GM23248 (cell line): ENCODE measurements around the gene PIP5K1C. TPM values are rescaled to one million over a fixed set of nuclear protein-coding genes. Genes with fewer than 3 reads are reported as not detected.

Experiments used
- DNase-seq: peaks from one replicate; pipeline ENCODE4 v3.0.0-alpha.2; 2015
- H2AFZ ChIP-seq: fragments of 200-600 bp; sonication (generic); 2 replicates; pipeline ENCODE4 v1.6.1; 2016; ENCODE audit warnings: antibody characterized with exemption
- H3F3A ChIP-seq: fragments of 200-600 bp; sonication (generic); 2 replicates; pipeline ENCODE4 v1.6.1; 2016; ENCODE audit warnings: mild to moderate bottlenecking, antibody characterized with exemption, mixed run types; ENCODE audit not compliant: insufficient read depth
- H3K27ac ChIP-seq: fragments of 200-600 bp; sonication (generic); 2 replicates; pipeline ENCODE4 v1.5.1; 2016; ENCODE audit warnings: mild to moderate bottlenecking
- H3K27me3 ChIP-seq: fragments of 200-600 bp; sonication (generic); replicated peaks from 2 replicates; pipeline ENCODE4 v1.6.1; 2016; ENCODE audit warnings: mild to moderate bottlenecking; ENCODE audit not compliant: insufficient read depth
- H3K36me3 ChIP-seq: fragments of 200-600 bp; sonication (generic); 2 replicates; pipeline ENCODE4 v1.6.1; 2016; ENCODE audit warnings: low read depth, mild to moderate bottlenecking
- H3K4me1 ChIP-seq: fragments of 200-600 bp; sonication (generic); 2 replicates; pipeline ENCODE4 v1.6.1; 2016; ENCODE audit warnings: mild to moderate bottlenecking; ENCODE audit not compliant: insufficient read depth
- H3K4me2 ChIP-seq: fragments of 200-600 bp; sonication (generic); one replicate; pipeline ENCODE4 v1.6.1; 2016; ENCODE audit warnings: mild to moderate bottlenecking; ENCODE audit not compliant: unreplicated experiment
- H3K4me3 ChIP-seq: fragments of 200-600 bp; sonication (generic); 2 replicates; pipeline ENCODE4 v1.5.1; 2016; ENCODE audit warnings: mild to moderate bottlenecking
- H3K79me2 ChIP-seq: fragments of 200-600 bp; sonication (generic); 2 replicates; pipeline ENCODE4 v1.6.1; 2016; ENCODE audit warnings: mild to moderate bottlenecking; ENCODE audit not compliant: insufficient read depth
- H3K9ac ChIP-seq: fragments of 200-600 bp; sonication (generic); 2 replicates; pipeline ENCODE4 v1.6.1; 2016; ENCODE audit warnings: mild to moderate bottlenecking
- H3K9me2 ChIP-seq: fragments of 200-600 bp; sonication (generic); 2 replicates; pipeline ENCODE4 v1.6.1; 2016; ENCODE audit warnings: mixed run types, mild to moderate bottlenecking, moderate library complexity; ENCODE audit not compliant: insufficient read depth
- H3K9me3 ChIP-seq: fragments of 200-600 bp; sonication (generic); one replicate; pipeline ENCODE4 v1.6.1; 2017; ENCODE audit warnings: low read depth
- H4K20me1 ChIP-seq: fragments of 200-600 bp; sonication (generic); 2 replicates; pipeline ENCODE4 v1.6.0; 2016; ENCODE audit not compliant: insufficient read depth
- EZH2 ChIP-seq: fragments of 200-600 bp; sonication (generic); IDR thresholded peaks from 2 replicates; pipeline ENCODE4 v1.6.1; 2018; ENCODE audit warnings: antibody characterized with exemption, mild to moderate bottlenecking; ENCODE audit not compliant: insufficient read depth, poor library complexity, severe bottlenecking
- EZH2phosphoT487 ChIP-seq: fragments of 200-600 bp; sonication (generic); IDR thresholded peaks from 2 replicates; pipeline ENCODE4 v1.6.1; 2018; ENCODE audit warnings: antibody characterized with exemption, moderate library complexity, mild to moderate bottlenecking, low read depth; ENCODE audit not compliant: insufficient read depth
- WGBS, 2 experiments: methylation state at CpG; one replicate each; pipeline ENCODE4 v1.1.6; 2015 to 2017; ENCODE audit warnings: low lambda C conversion rate in 2 of 2, low coverage in 1 of 2; ENCODE audit errors: missing lambda C conversion rate in 2 of 2; 5-methylcytosine and 5-hydroxymethylcytosine counted together
- in situ Hi-C: fragments of 300-500 bp; cut with MboI; formaldehyde crosslinking; loops from 2 replicates; pipeline ENCODE4 v1.15.0; 2020
- polyA plus RNA-seq: library from polyadenylated mRNA; unstranded; fragments of >200 nt; fragmentation: Nextera tagmentation; extraction: Ambion mirVana; gene quantifications from 2 replicates; pipeline ENCODE4 v1.2.1, GENCODE V29; 2016
- total RNA-seq: library from RNA; depleted of rRNA; stranded (reverse); fragments of >200 nt; shearing (Covaris generic); gene quantifications from 2 replicates; pipeline ENCODE4 v1.2.3, GENCODE V29; 2014

PIP5K1C gene
- total and polyA plus RNA-seq, 2 experiments from 2014 or later: 31.2 to 34.0 TPM

DNA sequence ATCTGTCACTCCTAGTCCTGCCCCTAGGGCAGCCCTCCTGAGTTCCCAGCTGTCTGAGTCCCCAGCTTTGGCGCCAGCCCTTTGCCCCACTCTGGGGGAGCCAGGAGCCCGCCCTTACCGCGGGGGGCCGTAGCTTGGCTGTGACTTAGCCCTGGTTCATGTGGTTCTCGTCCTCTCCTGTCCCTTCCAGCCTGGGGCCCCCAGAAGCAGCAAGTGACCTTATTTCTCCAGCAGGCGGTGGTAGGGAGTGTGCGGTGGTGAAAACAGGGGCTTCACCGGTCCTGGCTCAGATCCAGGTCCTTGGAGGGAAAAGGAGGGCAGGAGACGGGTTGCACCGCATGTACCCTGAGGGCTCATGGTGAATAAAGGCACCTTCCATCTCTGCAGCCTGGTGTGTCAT lies 107.1 kb downstream of the PIP5K1C start:
- 53 to 60% methylated on average over 11 of the region's 11 CpGs for WGBS, 2 experiments

DNA sequence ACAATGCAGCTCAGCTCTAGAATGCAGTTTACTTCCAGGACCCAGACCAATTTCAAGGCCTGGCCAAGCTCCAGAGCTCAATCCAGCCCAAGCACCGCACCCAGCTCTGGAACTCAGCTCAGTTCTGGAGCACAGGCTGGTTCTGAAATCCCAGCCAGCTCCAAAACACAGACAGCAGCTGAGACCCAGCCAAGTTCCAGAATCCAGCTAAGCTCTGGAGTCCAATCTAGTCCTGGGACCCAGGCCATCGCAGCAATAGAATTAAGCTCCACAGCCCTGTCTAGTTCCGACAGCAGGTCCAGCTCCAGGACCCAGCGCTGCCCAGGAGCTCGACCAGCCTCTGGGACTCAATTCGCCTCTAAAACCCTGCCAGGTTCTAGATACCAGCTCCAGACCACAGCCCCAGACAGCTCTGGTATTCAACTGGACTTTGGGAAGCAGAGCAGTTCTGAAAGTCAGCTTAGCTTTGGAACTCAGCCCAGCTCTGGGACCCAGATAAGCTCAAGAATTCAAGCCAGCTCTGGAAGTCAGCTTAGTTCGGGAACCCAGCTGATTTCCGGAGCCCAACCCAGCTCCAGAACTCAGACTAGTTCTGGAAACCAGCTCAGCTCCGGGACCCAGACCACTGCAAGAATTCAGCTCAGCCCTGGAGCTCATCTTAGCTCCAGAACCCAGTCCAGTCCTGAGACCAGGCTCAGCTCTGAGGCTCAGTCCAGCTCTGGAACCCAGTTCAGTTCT lies 108.2 kb downstream of the PIP5K1C start:
- Histone ChIP-seq H2AFZ (no peak overlapping the region), H3K27me3 (no peaks in the 10 kb centered on the region), H3K9ac (no peak overlapping the region), H3K27ac (no peak overlapping the region), H3K4me3 (no peak overlapping the region), H4K20me1 (no peaks in the 10 kb centered on the region), H3K4me1 (no peaks in the 10 kb centered on the region), H3F3A (no peaks in the 10 kb centered on the region), H3K9me3 (no peaks in the 10 kb centered on the region), H3K9me2 (no peaks in the 10 kb centered on the region), H3K4me2 (no peak overlapping the region), H3K79me2 (no peaks in the 10 kb centered on the region), H3K36me3 (no peaks in the 10 kb centered on the region)
- WGBS, 2 experiments: 44 to 50% methylated on average over 9 of the region's 9 CpGs
- no peak for TF ChIP-seq EZH2phosphoT487
- TF ChIP-seq EZH2: no peak
- in situ Hi-C loops: no loop called here
- no peak for DNase-seq

More for the DNA sequence above, 107.1 kb downstream of the PIP5K1C start:
- Histone ChIP-seq H3K27me3 (no peaks in the 10 kb centered on the region), H3K4me1 (no peaks in the 10 kb centered on the region), H3K27ac (no peak overlapping the region), H3F3A (no peaks in the 10 kb centered on the region), H3K4me2 (no peak overlapping the region), H3K9me2 (no peaks in the 10 kb centered on the region), H3K9ac (no peak overlapping the region), H3K4me3 (no peak overlapping the region), H4K20me1 (no peaks in the 10 kb centered on the region), H3K36me3 (no peaks in the 10 kb centered on the region), H3K9me3 (no peaks in the 10 kb centered on the region), H3K79me2 (no peaks in the 10 kb centered on the region), H2AFZ (no peak overlapping the region)
- TF ChIP-seq EZH2 (no peak), EZH2phosphoT487 (no peak)
- no peak for DNase-seq
- in situ Hi-C loops: no loop called here

DNA sequence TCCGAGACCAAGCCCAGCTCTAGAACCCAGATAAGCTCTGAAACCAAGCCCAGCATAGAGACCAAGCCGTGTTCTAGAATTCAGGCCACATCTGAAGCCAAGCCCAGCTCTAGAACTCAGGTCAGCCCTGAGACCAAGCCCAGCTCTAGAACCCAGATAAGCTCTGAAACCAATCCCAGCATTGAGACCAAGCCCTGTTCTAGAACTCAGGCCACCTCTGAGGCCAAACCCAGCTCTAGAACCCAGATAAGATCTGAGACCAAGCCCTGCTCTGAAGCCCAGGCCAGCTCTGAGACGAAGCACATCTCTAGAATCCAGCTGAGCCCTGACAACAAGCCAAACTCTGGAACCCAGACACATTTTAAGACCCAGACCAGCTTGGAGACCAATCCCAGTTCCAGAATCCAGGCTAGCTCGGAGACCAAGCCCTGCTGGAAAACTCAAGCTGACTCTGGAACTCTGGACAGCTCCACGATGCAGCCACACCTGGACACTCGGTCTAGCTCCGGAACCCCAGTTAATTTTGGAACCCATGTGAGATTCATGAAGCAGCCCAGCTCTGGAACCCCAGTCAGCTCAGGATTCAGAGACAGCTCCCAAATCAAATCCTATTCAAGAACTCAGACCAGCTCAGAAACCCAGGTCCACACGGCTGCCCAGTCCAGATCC lies 109.1 kb downstream of the PIP5K1C start:
- H3F3A ChIP-seq: no peaks in the 10 kb centered on the region
- 76 to 81% methylated on average over 8 of the region's 8 CpGs for WGBS, 2 experiments
- H3K36me3 ChIP-seq: no peaks in the 10 kb centered on the region
- no peak overlapping the region for H3K27ac ChIP-seq
- no peak for DNase-seq
- no peaks in the 10 kb centered on the region for H4K20me1 ChIP-seq
- no peak overlapping the region for H3K9ac ChIP-seq
- H2AFZ ChIP-seq: no peak overlapping the region
- no peaks in the 10 kb centered on the region for H3K9me3 ChIP-seq
- H3K4me1 ChIP-seq: no peaks in the 10 kb centered on the region
- H3K79me2 ChIP-seq: no peaks in the 10 kb centered on the region
- H3K9me2 ChIP-seq: no peaks in the 10 kb centered on the region
- H3K4me2 ChIP-seq: no peak overlapping the region
- H3K27me3 ChIP-seq: peaks cover 3% of the 10 kb centered on the region
- in situ Hi-C loops: no loop called here
- no peak overlapping the region for H3K4me3 ChIP-seq
- TF ChIP-seq EZH2phosphoT487 (no peak), EZH2 (no peak)

DNA sequence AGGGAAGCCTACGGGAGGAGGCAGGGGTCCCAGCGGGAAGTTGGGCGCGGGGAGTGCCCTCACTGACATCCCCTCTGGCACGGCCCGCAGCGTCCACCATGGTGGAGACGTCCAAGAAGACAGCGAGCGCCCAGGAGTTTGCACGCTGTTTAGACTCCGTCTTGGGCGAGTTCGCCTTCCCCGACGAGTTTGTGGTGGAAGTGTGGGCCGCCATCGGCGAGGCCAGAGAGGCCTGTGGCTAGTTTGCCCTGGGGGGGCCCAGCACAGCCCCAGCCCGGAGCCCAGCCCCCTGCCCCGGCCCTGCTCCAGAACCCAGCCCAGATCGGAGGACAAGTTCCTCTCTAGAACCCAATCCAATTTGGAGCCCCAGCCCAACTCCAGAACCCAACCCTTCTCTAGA lies 110.3 kb downstream of the PIP5K1C start:
- Histone ChIP-seq H3K9ac (no peak overlapping the region), H3K79me2 (no peaks in the 10 kb centered on the region), H3K4me1 (no peaks in the 10 kb centered on the region), H3K27me3 (peaks cover 8% of the 10 kb centered on the region), H4K20me1 (no peaks in the 10 kb centered on the region), H3K9me3 (no peaks in the 10 kb centered on the region), H3K9me2 (no peaks in the 10 kb centered on the region), H3K27ac (no peak overlapping the region), H3K36me3 (no peaks in the 10 kb centered on the region), H3K4me3 (no peak overlapping the region), H2AFZ (no peak overlapping the region), H3K4me2 (no peak overlapping the region), H3F3A (no peaks in the 10 kb centered on the region)
- DNase-seq: no peak
- 81 to 96% methylated on average over 5 to 22 of the region's 22 CpGs for WGBS, 2 experiments
- in situ Hi-C loops: no loop called here
- TF ChIP-seq EZH2 (no peak), EZH2phosphoT487 (no peak)
